Natural killer cell (primary cell): ENCODE data around the gene PHIP. TPM values are rescaled to one million over a fixed set of nuclear protein-coding genes. Genes with fewer than 3 reads are reported as not detected.

Experiments used
- ATAC-seq, 3 donors: fragments of 150-1000 bp in 2 of 3; fragments of 200-7000 bp in 1 of 3; cut with Tn5 transposase; 1 replicate in 1 of 3; 2 replicates in 2 of 3; pipeline ENCODE4 v1.10.0; 2021; ENCODE audit warnings: mild to moderate bottlenecking in 2 of 3, moderate library complexity in 2 of 3
- DNase-seq, 2 donors: peaks; one replicate each; pipeline versions ENCODE4 v3.0.0 to v3.0.0-alpha.2; 2013 to 2021; ENCODE audit warnings: mixed read lengths in 1 of 2
- H3K27ac ChIP-seq: one replicate; pipeline ENCODE4 v1.5.1; 2013; ENCODE audit warnings: mild to moderate bottlenecking, low read length
- H3K27me3 ChIP-seq: one replicate; pipeline ENCODE4 v1.6.1; 2013; ENCODE audit warnings: low read length; ENCODE audit not compliant: control insufficient read depth, insufficient read depth
- H3K36me3 ChIP-seq: one replicate; pipeline ENCODE4 v1.6.1; 2013; ENCODE audit warnings: low read length; ENCODE audit not compliant: control insufficient read depth, insufficient read depth
- H3K4me1 ChIP-seq: one replicate; pipeline ENCODE4 v1.6.1; 2013; ENCODE audit warnings: low read length; ENCODE audit not compliant: control insufficient read depth, insufficient read depth
- H3K4me3 ChIP-seq: one replicate; pipeline ENCODE4 v1.5.1; 2013; ENCODE audit warnings: low read length
- H3K9me3 ChIP-seq: one replicate; pipeline ENCODE4 v1.6.1; 2013; ENCODE audit warnings: low read length; ENCODE audit not compliant: control insufficient read depth, insufficient read depth
- H3K27ac Mint-ChIP-seq, 2 donors: one replicate each; pipeline ENCODE4 v1.8.0; 2022; ENCODE audit warnings: mild to moderate bottlenecking in 2 of 2, mixed read lengths in 2 of 2, moderate library complexity in 1 of 2
- H3K27me3 Mint-ChIP-seq, 2 donors: one replicate each; pipeline ENCODE4 v1.8.0; 2022; ENCODE audit warnings: low read depth in 2 of 2, mixed read lengths in 2 of 2
- H3K36me3 Mint-ChIP-seq: one replicate; pipeline ENCODE4 v1.8.0; 2022; ENCODE audit warnings: mixed read lengths
- H3K4me1 Mint-ChIP-seq, 2 donors: one replicate each; pipeline ENCODE4 v1.8.0; 2022; ENCODE audit warnings: mixed read lengths in 2 of 2
- H3K4me3 Mint-ChIP-seq: one replicate; pipeline ENCODE4 v1.8.0; 2022; ENCODE audit warnings: mild to moderate bottlenecking, moderate library complexity, mixed read lengths
- H3K9me3 Mint-ChIP-seq, 2 donors: one replicate each; pipeline ENCODE4 v1.8.0; 2022; ENCODE audit warnings: mixed read lengths in 2 of 2
- WGBS: methylation state at CpG from one replicate; pipeline ENCODE4 v1.1.7; 2013; ENCODE audit warnings: missing lambda C conversion rate; ENCODE audit not compliant: insufficient coverage; 5-methylcytosine and 5-hydroxymethylcytosine counted together
- intact Hi-C: fragments of 100-400 bp; cut with micrococcal nuclease; formaldehyde crosslinking; loops from one replicate; pipeline ENCODE4 v1.14.2; 2022
- total RNA-seq, 4 donors: library from RNA; stranded (reverse); fragments of 120-200 nt in 1 of 4; gene quantifications; one replicate each; pipeline versions ENCODE4 v1.2.3 to v1.2.4, GENCODE V29; 2013 to 2022
- TF ChIP-seq, protein P1 (sequence below): fragments of 200-600 bp; IDR thresholded peaks from one replicate; pipeline ENCODE4 v1.8.0; 2022; ENCODE audit warnings: antibody characterized with exemption

PHIP gene
- total RNA-seq, 3 donors from 2014 or later (not counting 1 experiment from before 2014, with no cell fraction given), result 38.5 to 45.6 (median 42.5) TPM

GRCh38 chr6:78966542-78966941 is 111.5 kb downstream of the PHIP start:
- intact Hi-C loops, result no loop called here
- Mint-ChIP-seq H3K4me3 (no peak overlapping the region), H3K9me3 (no peaks in the 10 kb centered on the region), H3K27ac (peak overlapping the region in 1 of 2 donors; percentile 6), H3K27me3 (no peaks in the 10 kb centered on the region), H3K36me3 (peaks cover 34% of the 10 kb centered on the region), H3K4me1 (no peaks in the 10 kb centered on the region)
- Histone ChIP-seq H3K36me3 (peaks cover 82% of the 10 kb centered on the region), H3K9me3 (no peaks in the 10 kb centered on the region), H3K27me3 (no peaks in the 10 kb centered on the region), H3K4me3 (no peak overlapping the region), H3K4me1 (no peaks in the 10 kb centered on the region), H3K27ac (no peak overlapping the region)
- DNase-seq (no peak), ATAC-seq (no peak)
- TF ChIP-seq, protein P1, sequence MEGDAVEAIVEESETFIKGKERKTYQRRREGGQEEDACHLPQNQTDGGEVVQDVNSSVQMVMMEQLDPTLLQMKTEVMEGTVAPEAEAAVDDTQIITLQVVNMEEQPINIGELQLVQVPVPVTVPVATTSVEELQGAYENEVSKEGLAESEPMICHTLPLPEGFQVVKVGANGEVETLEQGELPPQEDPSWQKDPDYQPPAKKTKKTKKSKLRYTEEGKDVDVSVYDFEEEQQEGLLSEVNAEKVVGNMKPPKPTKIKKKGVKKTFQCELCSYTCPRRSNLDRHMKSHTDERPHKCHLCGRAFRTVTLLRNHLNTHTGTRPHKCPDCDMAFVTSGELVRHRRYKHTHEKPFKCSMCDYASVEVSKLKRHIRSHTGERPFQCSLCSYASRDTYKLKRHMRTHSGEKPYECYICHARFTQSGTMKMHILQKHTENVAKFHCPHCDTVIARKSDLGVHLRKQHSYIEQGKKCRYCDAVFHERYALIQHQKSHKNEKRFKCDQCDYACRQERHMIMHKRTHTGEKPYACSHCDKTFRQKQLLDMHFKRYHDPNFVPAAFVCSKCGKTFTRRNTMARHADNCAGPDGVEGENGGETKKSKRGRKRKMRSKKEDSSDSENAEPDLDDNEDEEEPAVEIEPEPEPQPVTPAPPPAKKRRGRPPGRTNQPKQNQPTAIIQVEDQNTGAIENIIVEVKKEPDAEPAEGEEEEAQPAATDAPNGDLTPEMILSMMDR, result no peak
- WGBS, result 98% methylated on average over 2 of the region's 4 CpGs

DNA sequence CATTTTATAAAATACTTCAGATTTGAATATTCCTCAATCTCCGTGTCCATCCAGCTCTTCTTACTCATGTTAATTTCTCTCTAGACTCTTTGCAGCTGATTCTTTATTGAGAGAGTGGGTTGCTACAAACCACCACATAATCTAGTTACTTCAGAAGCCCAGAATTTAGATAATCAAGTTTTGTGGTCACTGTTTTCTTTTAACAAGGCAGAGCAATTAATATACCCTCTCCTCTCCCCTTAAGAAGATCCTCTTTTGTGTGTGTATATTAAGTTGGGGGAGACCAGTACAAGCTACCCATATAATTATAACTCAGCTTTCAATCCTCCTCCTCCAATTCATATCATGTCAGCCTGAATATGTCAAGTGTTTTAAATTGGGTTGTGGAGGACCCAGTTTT is 115.6 kb downstream of the PHIP start:
- WGBS, result no CpG with 5 or more reads among the region's 1 CpG
- ATAC-seq, result no peak
- H3K9me3 ChIP-seq, result no peaks in the 10 kb centered on the region

DNA sequence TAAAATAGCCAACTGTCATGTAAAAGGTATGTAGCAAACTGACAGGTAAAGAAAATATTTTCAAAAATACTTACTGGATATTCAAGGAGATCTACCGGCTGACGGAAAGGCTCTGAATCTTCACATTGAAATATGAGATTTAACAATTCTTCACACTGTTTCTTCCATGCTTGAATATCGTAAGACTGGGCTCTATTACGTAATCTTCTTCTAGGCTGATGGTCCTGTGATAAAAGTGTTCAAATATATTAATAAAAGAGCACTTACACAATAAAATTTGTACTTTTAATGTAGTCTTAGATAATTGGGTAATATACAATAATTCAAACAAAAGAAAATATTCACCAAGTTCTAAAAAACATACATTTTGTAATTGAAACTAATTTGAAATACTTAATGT is 123.3 kb downstream of the PHIP start:
- H3K36me3 Mint-ChIP-seq, result peaks cover 34% of the 10 kb centered on the region
- no peak overlapping the region for H3K4me3 Mint-ChIP-seq

More for the DNA sequence above, 115.6 kb downstream of the PHIP start:
- DNase-seq, result no peak
- Mint-ChIP-seq H3K27ac (no peak overlapping the region), H3K4me3 (no peak overlapping the region), H3K36me3 (peaks cover 27% of the 10 kb centered on the region), H3K27me3 (no peaks in the 10 kb centered on the region), H3K9me3 (no peaks in the 10 kb centered on the region), H3K4me1 (peaks cover 0 to 4% of the 10 kb centered on the region in 2 donors)
- TF ChIP-seq, protein P1, result no peak
- intact Hi-C loops, result no loop called here
- peaks cover 82% of the 10 kb centered on the region for H3K36me3 ChIP-seq
- H3K4me1 ChIP-seq, result no peaks in the 10 kb centered on the region
- H3K27me3 ChIP-seq, result no peaks in the 10 kb centered on the region
- H3K27ac ChIP-seq, result no peak overlapping the region
- no peak overlapping the region for H3K4me3 ChIP-seq

DNA sequence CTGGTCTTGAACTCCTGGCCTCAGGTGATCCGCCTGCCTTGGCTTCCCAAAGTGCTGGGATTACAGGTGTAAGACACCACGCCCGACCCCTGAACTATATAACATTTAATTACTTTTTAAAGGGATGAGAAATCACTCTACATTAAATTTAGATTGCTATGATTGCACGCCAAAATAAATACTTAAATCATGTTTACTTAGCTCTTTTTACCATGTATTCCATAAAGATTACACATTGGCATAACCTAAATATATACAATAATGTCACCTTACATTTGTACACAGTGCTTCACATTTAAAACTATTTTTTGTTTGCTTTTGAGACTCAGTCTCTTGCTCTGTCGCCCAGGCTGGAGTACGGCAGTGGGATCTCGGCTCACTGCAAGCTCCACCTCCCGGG is 124.3 kb downstream of the PHIP start:
- DNase-seq (no peak), ATAC-seq (no peak)
- peaks cover 0 to 11% of the 10 kb centered on the region in 2 donors for H3K4me1 Mint-ChIP-seq
- no peak overlapping the region for H3K4me3 Mint-ChIP-seq
- no peaks in the 10 kb centered on the region for H3K27me3 Mint-ChIP-seq
- H3K27ac Mint-ChIP-seq, result no peak overlapping the region
- intact Hi-C loops, result no loop called here
- peaks cover 44% of the 10 kb centered on the region for H3K36me3 Mint-ChIP-seq
- H3K4me1 ChIP-seq, result no peaks in the 10 kb centered on the region
- WGBS, result 99% methylated on average over 6 of the region's 8 CpGs
- no peak overlapping the region for H3K27ac ChIP-seq
- peaks cover 81% of the 10 kb centered on the region for H3K36me3 ChIP-seq
- no peak overlapping the region for H3K4me3 ChIP-seq
- H3K27me3 ChIP-seq, result no peaks in the 10 kb centered on the region
- no peaks in the 10 kb centered on the region for H3K9me3 ChIP-seq
- TF ChIP-seq, protein P1, result no peak
- no peaks in the 10 kb centered on the region for H3K9me3 Mint-ChIP-seq

More for the DNA sequence above, 123.3 kb downstream of the PHIP start:
- TF ChIP-seq, protein P1, result no peak
- no peaks in the 10 kb centered on the region for H3K27me3 Mint-ChIP-seq
- H3K4me1 Mint-ChIP-seq, result peaks cover 0 to 11% of the 10 kb centered on the region in 2 donors
- no peak overlapping the region for H3K27ac ChIP-seq
- H3K4me3 ChIP-seq, result no peak overlapping the region
- H3K9me3 ChIP-seq, result no peaks in the 10 kb centered on the region
- no peaks in the 10 kb centered on the region for H3K27me3 ChIP-seq
- H3K27ac Mint-ChIP-seq, result no peak overlapping the region
- H3K36me3 ChIP-seq, result peaks cover 78% of the 10 kb centered on the region
- no peaks in the 10 kb centered on the region for H3K9me3 Mint-ChIP-seq
- ATAC-seq (no peak), DNase-seq (no peak)
- intact Hi-C loops, result no loop called here
- H3K4me1 ChIP-seq, result no peaks in the 10 kb centered on the region
- WGBS, result 100% methylated on average over 2 of the region's 4 CpGs
